ENCODE measurements around the gene IMMP2L.

IMMP2L gene

GRCh38 chr7:111568870-111569462, 6.7 kb upstream of the IMMP2L start:
- no peak overlapping the region for H3K27ac Mint-ChIP-seq
- no peaks in the 10 kb centered on the region for H3K4me1 Mint-ChIP-seq
- H3K9me3 Mint-ChIP-seq: peaks cover 19 to 24% of the 10 kb centered on the region in 2 donors
- ATAC-seq: no peak
- DNase-seq: no peak
- peaks cover 12% of the 10 kb centered on the region for H3K27me3 Mint-ChIP-seq
- H3K4me3 Mint-ChIP-seq: no peak overlapping the region

- H3K27me3 Mint-ChIP-seq: peaks cover 12% of the 10 kb centered on the region
Measured at GRCh38 chr7:111568419-111568818, 6.1 kb upstream of the IMMP2L start.

GRCh38 chr7:111564078-111564477, 1.8 kb upstream of the IMMP2L start:
- DNase-seq: no peak
- H3K27ac Mint-ChIP-seq: no peak overlapping the region
- no peak for ATAC-seq
- no peak overlapping the region for H3K4me3 Mint-ChIP-seq
- peaks cover 29% of the 10 kb centered on the region for H3K4me1 Mint-ChIP-seq
- no peaks in the 10 kb centered on the region for H3K9me3 Mint-ChIP-seq
- peaks cover 12% of the 10 kb centered on the region for H3K27me3 Mint-ChIP-seq

More at GRCh38 chr7:111568419-111568818, 6.1 kb upstream of the IMMP2L start:
- no peak for DNase-seq
- Mint-ChIP-seq H3K4me1 (peaks cover under 1% of the 10 kb centered on the region), H3K9me3 (peaks cover 15 to 24% of the 10 kb centered on the region in 2 donors), H3K4me3 (no peak overlapping the region), H3K27ac (no peak overlapping the region)
- ATAC-seq: no peak

GRCh38 chr7:111561654-111561903, 713 bp downstream of the IMMP2L start:
- peak in 1 of 2 donors; percentile 13 for DNase-seq
- Mint-ChIP-seq H3K4me3 (peak overlapping the region; percentile 88 to 95), H3K27ac (peak overlapping the region; percentile 88 to 90), H3K27me3 (no peaks in the 10 kb centered on the region), H3K4me1 (peaks cover 45% of the 10 kb centered on the region), H3K9me3 (no peaks in the 10 kb centered on the region)
- no peak for ATAC-seq

GRCh38 chr7:111560773-111561653, 1.3 kb downstream of the IMMP2L start:
- ATAC-seq: no peak
- Mint-ChIP-seq H3K27ac (peak overlapping the region; percentile 88 to 90), H3K9me3 (no peaks in the 10 kb centered on the region), H3K4me3 (peak overlapping the region; percentile 88 to 95), H3K27me3 (no peaks in the 10 kb centered on the region), H3K4me1 (peaks cover 45% of the 10 kb centered on the region)
- DNase-seq: no peak

GRCh38 chr7:111558991-111559390, 3.3 kb downstream of the IMMP2L start:
- DNase-seq: no peak
- Mint-ChIP-seq H3K9me3 (no peaks in the 10 kb centered on the region), H3K27ac (no peak overlapping the region), H3K4me1 (peaks cover 45% of the 10 kb centered on the region), H3K27me3 (no peaks in the 10 kb centered on the region), H3K4me3 (peak overlapping the region in 1 of 2 donors; percentile 6)
- ATAC-seq: peak; percentile 31

- H3K4me1 Mint-ChIP-seq: peaks cover 35% of the 10 kb centered on the region
- H3K27ac Mint-ChIP-seq: no peak overlapping the region
- H3K9me3 Mint-ChIP-seq: no peaks in the 10 kb centered on the region
- DNase-seq (no peak), ATAC-seq (no peak)
- no peak overlapping the region for H3K4me3 Mint-ChIP-seq
- H3K27me3 Mint-ChIP-seq: no peaks in the 10 kb centered on the region
Measured at GRCh38 chr7:111556977-111557376, 5.3 kb downstream of the IMMP2L start.

GRCh38 chr7:111554086-111554485, 8.2 kb downstream of the IMMP2L start:
- Mint-ChIP-seq H3K9me3 (no peaks in the 10 kb centered on the region), H3K27ac (no peak overlapping the region), H3K4me3 (no peak overlapping the region), H3K4me1 (peaks cover 16% of the 10 kb centered on the region), H3K27me3 (no peaks in the 10 kb centered on the region)
- DNase-seq: no peak
- no peak for ATAC-seq

- Mint-ChIP-seq H3K9me3 (no peaks in the 10 kb centered on the region), H3K4me3 (no peak overlapping the region), H3K27me3 (no peaks in the 10 kb centered on the region), H3K27ac (no peak overlapping the region), H3K4me1 (no peaks in the 10 kb centered on the region)
- DNase-seq (no peak), ATAC-seq (no peak)
Measured at GRCh38 chr7:111541067-111541466, 21.2 kb downstream of the IMMP2L start.

GRCh38 chr7:111540199-111540815, 22.0 kb downstream of the IMMP2L start:
- DNase-seq: no peak
- no peaks in the 10 kb centered on the region for H3K9me3 Mint-ChIP-seq
- no peaks in the 10 kb centered on the region for H3K4me1 Mint-ChIP-seq
- H3K4me3 Mint-ChIP-seq: no peak overlapping the region
- no peaks in the 10 kb centered on the region for H3K27me3 Mint-ChIP-seq
- H3K27ac Mint-ChIP-seq: no peak overlapping the region
- no peak for ATAC-seq

GRCh38 chr7:111537134-111537533, 25.2 kb downstream of the IMMP2L start:
- Mint-ChIP-seq H3K4me3 (no peak overlapping the region), H3K27ac (no peak overlapping the region), H3K4me1 (no peaks in the 10 kb centered on the region), H3K27me3 (no peaks in the 10 kb centered on the region), H3K9me3 (no peaks in the 10 kb centered on the region)
- ATAC-seq (no peak), DNase-seq (no peak)

GRCh38 chr7:111535142-111535870, 27.0 kb downstream of the IMMP2L start:
- Mint-ChIP-seq H3K4me1 (no peaks in the 10 kb centered on the region), H3K27me3 (no peaks in the 10 kb centered on the region), H3K27ac (no peak overlapping the region), H3K4me3 (no peak overlapping the region), H3K9me3 (no peaks in the 10 kb centered on the region)
- DNase-seq (no peak), ATAC-seq (no peak)

- H3K27me3 Mint-ChIP-seq: no peaks in the 10 kb centered on the region
- no peak overlapping the region for H3K4me3 Mint-ChIP-seq
- ATAC-seq (no peak), DNase-seq (no peak)
- no peaks in the 10 kb centered on the region for H3K9me3 Mint-ChIP-seq
- H3K27ac Mint-ChIP-seq: no peak overlapping the region
- peaks cover 13% of the 10 kb centered on the region for H3K4me1 Mint-ChIP-seq
Measured at GRCh38 chr7:111532625-111533024, 29.7 kb downstream of the IMMP2L start.

- Mint-ChIP-seq H3K27ac (no peak overlapping the region), H3K27me3 (no peaks in the 10 kb centered on the region), H3K4me3 (no peak overlapping the region), H3K9me3 (no peaks in the 10 kb centered on the region), H3K4me1 (peaks cover 14% of the 10 kb centered on the region)
- DNase-seq (no peak), ATAC-seq (no peak)
Measured at GRCh38 chr7:111531993-111532392, 30.3 kb downstream of the IMMP2L start.

- Mint-ChIP-seq H3K27me3 (no peaks in the 10 kb centered on the region), H3K9me3 (no peaks in the 10 kb centered on the region), H3K4me1 (peaks cover 14% of the 10 kb centered on the region), H3K27ac (no peak overlapping the region), H3K4me3 (no peak overlapping the region)
- ATAC-seq (no peak), DNase-seq (no peak)
Measured at GRCh38 chr7:111530356-111530668, 32.0 kb downstream of the IMMP2L start.
